Osteocyte (in vitro differentiated cells): ENCODE results near the gene ACER3. TPM values are rescaled to one million over a fixed set of nuclear protein-coding genes. Genes with fewer than 3 reads are reported as not detected.

Source experiments
- DNase-seq: peaks from one replicate; pipeline ENCODE4 v3.0.0; 2021; ENCODE audit warnings: mixed read lengths; ENCODE audit not compliant: unreplicated experiment; ENCODE audit errors: extremely low spot score
- H3K27ac Mint-ChIP-seq: one replicate; pipeline ENCODE4 v1.8.0; 2021; ENCODE audit warnings: mild to moderate bottlenecking, mixed read lengths; ENCODE audit not compliant: unreplicated experiment
- H3K27me3 Mint-ChIP-seq: one replicate; pipeline ENCODE4 v1.8.0; 2021; ENCODE audit warnings: mixed read lengths; ENCODE audit not compliant: unreplicated experiment
- H3K36me3 Mint-ChIP-seq: one replicate; pipeline ENCODE4 v1.8.0; 2021; ENCODE audit warnings: mixed read lengths; ENCODE audit not compliant: unreplicated experiment
- H3K4me1 Mint-ChIP-seq: one replicate; pipeline ENCODE4 v1.8.0; 2021; ENCODE audit warnings: mixed read lengths; ENCODE audit not compliant: unreplicated experiment
- H3K4me3 Mint-ChIP-seq: one replicate; pipeline ENCODE4 v1.8.0; 2021; ENCODE audit warnings: mild to moderate bottlenecking, moderate library complexity, mixed read lengths; ENCODE audit not compliant: unreplicated experiment
- H3K9me3 Mint-ChIP-seq: one replicate; pipeline ENCODE4 v1.8.0; 2021; ENCODE audit warnings: mixed read lengths; ENCODE audit not compliant: unreplicated experiment
- CTCF ChIP-seq: fragments of 200-600 bp; sonication (generic); IDR thresholded peaks from 2 replicates; pipeline ENCODE4 v1.5.0; 2021; ENCODE audit warnings: antibody characterized with exemption, mild to moderate bottlenecking, moderate library complexity
- total RNA-seq: library from RNA; stranded (reverse); gene quantifications from 2 replicates; pipeline ENCODE4 v1.2.1, GENCODE V29; 2021

ACER3 gene
- total RNA-seq, 1 donor from 2014 or later, result 17.4 TPM

- Mint-ChIP-seq H3K9me3 (peaks cover 5% of the 10 kb centered on the region), H3K4me1 (peaks cover 6% of the 10 kb centered on the region), H3K27me3 (no peaks in the 10 kb centered on the region), H3K36me3 (peaks cover 6% of the 10 kb centered on the region), H3K27ac (no peak overlapping the region), H3K4me3 (no peak overlapping the region)
- DNase-seq, result no peak
- no peak for TF ChIP-seq CTCF
Measured at GRCh38 chr11:76878014-76878413, 17.3 kb downstream of the ACER3 start.

- H3K27ac Mint-ChIP-seq, result no peak overlapping the region
Measured at GRCh38 chr11:76880314-76880713, 19.6 kb downstream of the ACER3 start.

GRCh38 chr11:76880956-76881355 is 20.2 kb downstream of the ACER3 start:
- Mint-ChIP-seq H3K4me1 (peaks cover 12% of the 10 kb centered on the region), H3K4me3 (no peak overlapping the region), H3K9me3 (peaks cover 5% of the 10 kb centered on the region), H3K27ac (no peak overlapping the region), H3K27me3 (no peaks in the 10 kb centered on the region), H3K36me3 (peaks cover 8% of the 10 kb centered on the region)
- no peak for TF ChIP-seq CTCF
- DNase-seq, result no peak

More at GRCh38 chr11:76880314-76880713, 19.6 kb downstream of the ACER3 start:
- no peaks in the 10 kb centered on the region for H3K27me3 Mint-ChIP-seq
- H3K36me3 Mint-ChIP-seq, result peaks cover 8% of the 10 kb centered on the region
- H3K4me3 Mint-ChIP-seq, result no peak overlapping the region
- TF ChIP-seq CTCF, result no peak
- peaks cover 9% of the 10 kb centered on the region for H3K4me1 Mint-ChIP-seq
- DNase-seq, result no peak
- peaks cover 5% of the 10 kb centered on the region for H3K9me3 Mint-ChIP-seq

GRCh38 chr11:76885390-76886097 is 24.8 kb downstream of the ACER3 start:
- no peak for TF ChIP-seq CTCF
- Mint-ChIP-seq H3K27ac (no peak overlapping the region), H3K4me1 (peaks cover 11% of the 10 kb centered on the region), H3K27me3 (no peaks in the 10 kb centered on the region), H3K9me3 (no peaks in the 10 kb centered on the region), H3K36me3 (peaks cover 5% of the 10 kb centered on the region), H3K4me3 (no peak overlapping the region)
- DNase-seq, result no peak

GRCh38 chr11:76888989-76889388 is 28.3 kb downstream of the ACER3 start:
- Mint-ChIP-seq H3K27me3 (no peaks in the 10 kb centered on the region), H3K4me3 (no peak overlapping the region), H3K27ac (no peak overlapping the region), H3K4me1 (peaks cover 8% of the 10 kb centered on the region), H3K9me3 (no peaks in the 10 kb centered on the region), H3K36me3 (peaks cover under 1% of the 10 kb centered on the region)
- no peak for DNase-seq
- no peak for TF ChIP-seq CTCF
